Right lung (tissue), 5 donors: ENCODE data around the gene LIG3. TPM values are rescaled to one million over a fixed set of nuclear protein-coding genes. Genes with fewer than 3 reads are reported as not detected.
A peak's percentile ranks its signal among the peaks of the same experiment; 100 is the strongest.
"Not testable (repeated sequence)": the region's sequence is repeated elsewhere in the genome, so short reads cannot be mapped to it uniquely, and the experiment has no call there.

ENCODE experiments used
- DNase-seq, 2 donors: peaks; one replicate each; pipeline ENCODE4 v3.0.0-alpha.2; 2013
- polyA plus RNA-seq, 5 donors: library from polyadenylated mRNA; unstranded; fragments of 120-200 nt; gene quantifications; one replicate each; pipeline versions ENCODE4 v1.2.1 to v1.2.3, GENCODE V29; 2013; ENCODE audit warnings: inconsistent platforms in 1 of 5, low replicate concordance in 1 of 5; ENCODE audit not compliant: insufficient read length in 5 of 5, insufficient read depth in 1 of 5

LIG3 gene
- polyA plus RNA-seq, 5 donors: 25.4 to 36.8 (median 29.0) TPM

- peak; percentile 94 to 96 for DNase-seq
Observed at GRCh38 chr17:34997355-34997862, 17.1 kb downstream of the LIG3 start.

- no peak for DNase-seq
Observed at GRCh38 chr17:34998205-34998604, 17.9 kb downstream of the LIG3 start.

- no peak for DNase-seq
Observed at GRCh38 chr17:34999456-34999855, 19.1 kb downstream of the LIG3 start.

GRCh38 chr17:35000965-35001364 lies 20.7 kb downstream of the LIG3 start:
- not testable (repeated sequence) for DNase-seq

GRCh38 chr17:35001549-35001948 lies 21.2 kb downstream of the LIG3 start:
- no peak for DNase-seq

GRCh38 chr17:35002876-35003551 lies 22.7 kb downstream of the LIG3 start:
- DNase-seq: no peak

GRCh38 chr17:35003778-35004177 lies 23.5 kb downstream of the LIG3 start:
- no peak for DNase-seq

- DNase-seq: no peak
Observed at GRCh38 chr17:35006345-35006744, 26.0 kb downstream of the LIG3 start.

GRCh38 chr17:35006961-35007360 lies 26.6 kb downstream of the LIG3 start:
- DNase-seq: no peak

- DNase-seq: no peak
Observed at GRCh38 chr17:35010093-35010492, 29.8 kb downstream of the LIG3 start.

- no peak for DNase-seq
Observed at GRCh38 chr17:35011671-35012216, 31.4 kb downstream of the LIG3 start.

GRCh38 chr17:35016369-35016768 lies 36.1 kb downstream of the LIG3 start:
- DNase-seq: no peak

- no peak for DNase-seq
Observed at GRCh38 chr17:35017021-35017420, 36.7 kb downstream of the LIG3 start.

GRCh38 chr17:35018814-35019213 lies 38.5 kb downstream of the LIG3 start:
- no peak for DNase-seq

GRCh38 chr17:35019386-35020179 lies 39.3 kb downstream of the LIG3 start:
- DNase-seq: no peak

GRCh38 chr17:35021520-35022380 lies 41.4 kb downstream of the LIG3 start:
- DNase-seq: no peak

- DNase-seq: peak; percentile 13 to 21
Observed at GRCh38 chr17:35022536-35023063, 42.3 kb downstream of the LIG3 start.

- DNase-seq: no peak
Observed at GRCh38 chr17:35023538-35023937, 43.2 kb downstream of the LIG3 start.

GRCh38 chr17:35025541-35025940 lies 45.2 kb downstream of the LIG3 start:
- DNase-seq: no peak

- not testable (repeated sequence) for DNase-seq
Observed at GRCh38 chr17:35028097-35028496, 47.8 kb downstream of the LIG3 start.

- no peak for DNase-seq
Observed at GRCh38 chr17:35028531-35029262, 48.4 kb downstream of the LIG3 start.
